Kidney (tissue), 14 donors: Measurements from ENCODE around the gene RAB4A. TPM values are rescaled to one million over a fixed set of nuclear protein-coding genes. Genes with fewer than 3 reads are reported as not detected.

Source experiments
- DNase-seq, 5 donors: peaks; one replicate each; pipeline ENCODE4 v3.0.0-alpha.2; 2013 to 2020
- FAIRE-seq: peaks from 2 replicates; lab custom pipeline; 2012; peaks lifted over from hg19 to GRCh38; lab: Jason Lieb, UNC
- H3K27ac ChIP-seq, 2 donors: one replicate each; pipeline ENCODE4 v1.7.0; 2013; ENCODE audit warnings: low read depth in 2 of 2, low read length in 2 of 2, inconsistent platforms in 1 of 2
- H3K27me3 ChIP-seq: one replicate; pipeline ENCODE4 v1.7.1; 2013; ENCODE audit warnings: low read length, inconsistent platforms; ENCODE audit not compliant: control insufficient read depth, insufficient read depth
- H3K36me3 ChIP-seq, 3 donors: one replicate each; pipeline versions ENCODE4 v1.7.0 to v1.7.1; 2013; ENCODE audit warnings: low read length in 3 of 3, control low read depth in 1 of 3, inconsistent platforms in 1 of 3; ENCODE audit not compliant: insufficient read depth in 3 of 3, control insufficient read depth in 2 of 3
- H3K4me1 ChIP-seq, 3 donors: one replicate each; pipeline versions ENCODE4 v1.7.0 to v1.7.1; 2013; ENCODE audit warnings: low read length in 3 of 3, inconsistent platforms in 1 of 3, low read depth in 1 of 3; ENCODE audit not compliant: control insufficient read depth in 2 of 3, insufficient read depth in 2 of 3
- H3K4me3 ChIP-seq, 3 donors: one replicate each; pipeline versions ENCODE4 v1.7.0 to v1.8.1; 2013; ENCODE audit warnings: low read length in 3 of 3, control low read depth in 1 of 3, inconsistent platforms in 1 of 3
- H3K9ac ChIP-seq, 3 donors: one replicate each; pipeline versions ENCODE4 v1.7.0 to v1.7.1; 2013; ENCODE audit warnings: low read length in 3 of 3, control low read depth in 1 of 3, inconsistent platforms in 1 of 3
- H3K9me3 ChIP-seq, 3 donors: one replicate each; pipeline versions ENCODE4 v1.7.0 to v1.7.1; 2013; ENCODE audit warnings: low read length in 3 of 3, control low read depth in 1 of 3, inconsistent platforms in 1 of 3; ENCODE audit not compliant: control insufficient read depth in 2 of 3, insufficient read depth in 1 of 3
- intact Hi-C: fragments of 100-400 bp; cut with DNase I; formaldehyde crosslinking; loops from one replicate; pipeline ENCODE4 v1.11.1; 2022
- polyA plus RNA-seq: library from polyadenylated mRNA; stranded (reverse); fragments of 350-450 nt; fragmentation: Illumina TruSeq; extraction: RNeasy Lipid Tissue Mini Kit (QIAGEN cat#74804); gene quantifications from one replicate; pipeline ENCODE4 v1.2.3, GENCODE V29; 2014; ENCODE audit warnings: low read depth, low replicate concordance; ENCODE audit not compliant: insufficient read depth
- total RNA-seq: library from RNA; stranded (reverse); fragmentation: NEBNext Ultra II Directional; extraction: Animal tissue kit (Norgen Biotek cat#: 25700); gene quantifications from one replicate; pipeline ENCODE4 v1.2.1, GENCODE V29; 2021
- TF ChIP-seq, protein P1 (sequence below): IDR thresholded peaks from 3 replicates; pipeline ENCODE4 v1.5.1; 2012; ENCODE audit warnings: mild to moderate bottlenecking, moderate library complexity, borderline replicate concordance; ENCODE audit not compliant: insufficient read depth; ENCODE audit errors: extremely low read depth
- donor health status: control.
- donor health status: control.
- donor health status: control.
- donor health status: control.
- donor health status: control.
- donor health status: DM: yes; HTN: yes; CAD: no.
- donor health status: Normal renal cell carcinoma (clear cell type).

RAB4A gene
- total and polyA plus RNA-seq, 2 donors from 2014 or later = 38.3 to 56.0 TPM

DNA sequence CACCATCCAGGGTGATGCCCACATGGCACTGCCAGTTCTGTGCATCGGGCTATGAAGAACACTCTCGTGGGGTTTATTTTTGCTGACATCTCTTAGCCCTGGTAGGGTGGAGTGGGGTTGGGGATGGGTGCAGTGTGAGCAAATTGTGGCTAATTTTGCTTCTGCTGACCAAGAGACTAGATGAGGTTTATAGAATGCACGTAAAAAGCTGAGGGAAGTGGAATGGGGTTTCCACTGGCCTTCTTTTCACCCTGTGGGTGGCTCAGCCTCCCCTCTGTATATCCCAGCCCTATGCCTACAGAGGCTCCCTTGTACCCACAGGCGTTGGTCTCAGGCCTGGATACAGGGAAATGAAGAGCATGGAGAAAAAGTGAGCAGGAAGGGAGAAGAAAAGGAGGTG is 44.1 kb upstream of the RAB4A start:
- Histone ChIP-seq H3K4me3 (no peak overlapping the region), H3K9me3 (no peaks in the 10 kb centered on the region), H3K9ac (no peak overlapping the region), H3K36me3 (no peaks in the 10 kb centered on the region), H3K27me3 (no peaks in the 10 kb centered on the region), H3K4me1 (peaks cover 4 to 15% (median 13%) of the 10 kb centered on the region in 3 donors), H3K27ac (no peak overlapping the region)
- intact Hi-C loops = loop anchor here (10.0 kb wide), 1 partner anchor 492 kb away; the partner anchor contains the start of gene RHOU
- FAIRE-seq (no peak), DNase-seq (no peak)
- TF ChIP-seq, protein P1, sequence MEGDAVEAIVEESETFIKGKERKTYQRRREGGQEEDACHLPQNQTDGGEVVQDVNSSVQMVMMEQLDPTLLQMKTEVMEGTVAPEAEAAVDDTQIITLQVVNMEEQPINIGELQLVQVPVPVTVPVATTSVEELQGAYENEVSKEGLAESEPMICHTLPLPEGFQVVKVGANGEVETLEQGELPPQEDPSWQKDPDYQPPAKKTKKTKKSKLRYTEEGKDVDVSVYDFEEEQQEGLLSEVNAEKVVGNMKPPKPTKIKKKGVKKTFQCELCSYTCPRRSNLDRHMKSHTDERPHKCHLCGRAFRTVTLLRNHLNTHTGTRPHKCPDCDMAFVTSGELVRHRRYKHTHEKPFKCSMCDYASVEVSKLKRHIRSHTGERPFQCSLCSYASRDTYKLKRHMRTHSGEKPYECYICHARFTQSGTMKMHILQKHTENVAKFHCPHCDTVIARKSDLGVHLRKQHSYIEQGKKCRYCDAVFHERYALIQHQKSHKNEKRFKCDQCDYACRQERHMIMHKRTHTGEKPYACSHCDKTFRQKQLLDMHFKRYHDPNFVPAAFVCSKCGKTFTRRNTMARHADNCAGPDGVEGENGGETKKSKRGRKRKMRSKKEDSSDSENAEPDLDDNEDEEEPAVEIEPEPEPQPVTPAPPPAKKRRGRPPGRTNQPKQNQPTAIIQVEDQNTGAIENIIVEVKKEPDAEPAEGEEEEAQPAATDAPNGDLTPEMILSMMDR = no peak

DNA sequence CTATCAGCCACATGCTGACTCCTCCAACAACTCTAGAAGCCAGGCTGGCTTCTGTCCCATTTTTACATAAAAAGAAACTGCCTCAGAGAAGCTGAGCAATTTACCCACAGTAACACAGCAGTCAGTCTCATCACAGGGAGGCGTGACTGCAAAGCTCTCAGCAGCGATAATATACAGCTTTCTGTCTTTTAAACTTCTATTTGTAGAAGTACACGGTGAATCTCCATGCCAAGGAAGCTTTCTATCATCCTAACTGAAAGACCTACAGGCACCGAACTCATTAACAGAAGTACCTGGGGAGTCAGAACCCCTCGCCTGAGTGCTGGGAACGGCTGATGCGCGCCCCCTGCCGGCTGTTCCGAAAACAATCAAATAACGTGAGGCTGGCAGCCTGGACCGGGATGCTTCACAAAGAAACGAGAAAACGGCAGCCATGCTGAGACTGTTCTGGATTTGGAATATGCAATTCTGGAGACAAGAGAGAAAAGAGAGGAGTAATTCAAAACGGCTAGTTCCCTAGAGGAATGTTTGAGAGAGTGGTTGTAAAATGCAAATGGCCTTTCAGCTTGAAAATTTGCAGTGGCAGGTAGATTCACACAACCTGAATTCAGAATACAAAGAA is 43.5 kb upstream of the RAB4A start:
- intact Hi-C loops = loop anchor here (10.0 kb wide), 1 partner anchor 493 kb away; the partner anchor contains the start of gene RHOU
- H3K4me1 ChIP-seq = peaks cover 4 to 14% (median 13%) of the 10 kb centered on the region in 3 donors
- H3K27me3 ChIP-seq = no peaks in the 10 kb centered on the region
- no peaks in the 10 kb centered on the region for H3K9me3 ChIP-seq
- peak; percentile 86 to 91 (median 88) for DNase-seq
- H3K36me3 ChIP-seq = no peaks in the 10 kb centered on the region
- TF ChIP-seq, protein P1 = peak; percentile 80
- no peak for FAIRE-seq
- H3K27ac ChIP-seq = no peak overlapping the region
- no peak overlapping the region for H3K9ac ChIP-seq
- no peak overlapping the region for H3K4me3 ChIP-seq

DNA sequence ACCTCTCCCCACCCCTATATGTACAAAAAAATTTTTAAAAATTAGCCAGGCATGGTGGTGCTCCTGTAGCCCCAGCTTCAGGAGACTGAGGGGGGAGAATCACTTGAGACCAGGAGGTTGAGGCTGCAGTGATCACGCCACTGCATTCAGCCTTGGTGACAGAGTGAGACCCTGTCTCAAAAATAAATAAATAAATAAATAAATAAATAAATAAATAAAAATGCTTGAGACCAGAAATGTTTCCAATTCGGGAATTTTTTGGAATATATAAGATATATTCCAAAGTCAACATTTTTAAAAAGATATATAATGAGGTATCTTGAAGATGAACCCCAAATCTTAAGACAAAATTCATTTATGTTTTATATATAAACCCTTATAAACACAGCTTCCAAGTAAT is 42.4 kb upstream of the RAB4A start:
- H3K4me3 ChIP-seq = no peak overlapping the region
- H3K9ac ChIP-seq = no peak overlapping the region
- H3K27me3 ChIP-seq = no peaks in the 10 kb centered on the region
- no peak overlapping the region for H3K27ac ChIP-seq
- intact Hi-C loops = loop anchor here (10.0 kb wide), 1 partner anchor 494 kb away; the partner anchor contains the start of gene RHOU
- H3K4me1 ChIP-seq = peaks cover 4 to 14% (median 13%) of the 10 kb centered on the region in 3 donors
- TF ChIP-seq, protein P1 = no peak
- no peak for FAIRE-seq
- no peaks in the 10 kb centered on the region for H3K9me3 ChIP-seq
- no peak for DNase-seq
- no peaks in the 10 kb centered on the region for H3K36me3 ChIP-seq
